CD4-positive, alpha-beta T cell treated with Interleukin-12 subunit alpha and Interleukin-12 subunit beta, for 1 hour (primary cell): ENCODE data around the gene EXTL1.
A peak's percentile ranks its signal among the peaks of the same experiment; 100 is the strongest.

Experiments used
- DNase-seq: peaks from one replicate; pipeline ENCODE4 v3.0.0-alpha.2; 2020

EXTL1 gene

GRCh38 chr1:25997828-25998761 lies 23.5 kb upstream of the EXTL1 start, which contains the start of gene PAFAH2:
PAFAH2 (minus strand) TSS chr1:25998063; CDS start chr1:25990816, 7,247 bp downstream.
- DNase-seq, result peak; percentile 99

- DNase-seq, result no peak
Measured at GRCh38 chr1:25999041-25999800, 22.4 kb upstream of the EXTL1 start.

DNA sequence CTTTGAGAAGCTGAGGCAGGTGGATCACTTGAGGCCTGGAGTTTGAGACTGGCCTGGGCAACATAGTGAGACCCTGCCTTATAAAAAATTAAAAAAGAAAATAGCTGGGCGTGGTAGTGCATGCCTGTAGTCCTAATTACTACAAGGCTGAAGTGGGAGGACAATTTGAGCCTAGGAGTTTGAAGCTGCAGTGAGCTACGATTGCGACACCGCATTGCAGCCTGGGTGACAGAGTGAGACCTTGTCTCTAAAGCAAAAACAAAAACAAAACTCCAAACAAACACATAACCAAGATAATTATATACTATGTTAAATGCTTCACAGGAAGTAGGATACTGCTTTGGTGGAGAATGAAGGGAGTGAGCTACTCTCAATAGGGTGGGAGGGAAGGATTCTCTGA lies 18.3 kb upstream of the EXTL1 start:
- DNase-seq, result no peak

DNA sequence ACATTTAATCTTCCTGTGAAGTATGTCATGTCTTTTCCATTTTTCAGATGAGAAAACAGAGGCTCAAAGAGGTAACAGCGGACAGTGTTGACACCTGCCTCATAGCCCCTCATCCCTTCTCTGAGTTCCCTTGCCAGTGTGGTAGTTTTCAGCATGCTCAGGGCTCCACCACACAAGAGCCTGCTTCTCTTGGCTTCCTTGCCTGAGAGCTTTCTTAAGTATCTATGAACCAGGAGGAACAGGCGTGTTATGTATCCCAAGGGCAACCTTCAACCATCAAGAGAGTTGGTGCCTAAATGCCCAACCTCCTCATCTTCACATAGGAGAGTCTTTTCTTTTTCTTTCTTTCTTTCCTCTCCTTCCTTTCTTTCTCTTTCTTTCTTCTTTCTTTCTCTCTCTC lies 17.8 kb upstream of the EXTL1 start:
- no peak for DNase-seq

- DNase-seq, result no peak
Measured at GRCh38 chr1:26005434-26006105, 16.0 kb upstream of the EXTL1 start.

GRCh38 chr1:26006710-26007109 lies 14.9 kb upstream of the EXTL1 start:
- no peak for DNase-seq

GRCh38 chr1:26009796-26010447 lies 11.7 kb upstream of the EXTL1 start:
- no peak for DNase-seq

DNA sequence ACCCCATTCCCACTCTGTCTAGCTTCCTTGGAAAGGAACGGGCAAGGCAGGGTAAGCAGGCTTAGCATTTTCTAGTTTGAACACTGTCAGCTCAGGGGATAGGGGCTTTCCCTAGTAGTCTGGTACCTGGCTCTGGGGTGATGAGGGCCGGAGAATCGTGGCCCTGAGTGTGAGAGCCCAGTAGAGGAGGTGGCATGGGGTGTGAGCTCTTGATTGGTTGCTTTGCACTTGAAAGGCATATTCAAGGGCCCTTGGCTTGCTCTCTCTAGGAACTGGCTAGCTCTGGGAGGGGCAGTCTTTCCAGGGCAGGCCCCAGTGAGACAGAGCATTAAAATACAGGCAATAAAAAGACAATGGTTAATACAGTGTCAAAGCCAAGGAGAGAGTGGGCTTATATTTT lies 10.8 kb upstream of the EXTL1 start:
- DNase-seq, result no peak

DNA sequence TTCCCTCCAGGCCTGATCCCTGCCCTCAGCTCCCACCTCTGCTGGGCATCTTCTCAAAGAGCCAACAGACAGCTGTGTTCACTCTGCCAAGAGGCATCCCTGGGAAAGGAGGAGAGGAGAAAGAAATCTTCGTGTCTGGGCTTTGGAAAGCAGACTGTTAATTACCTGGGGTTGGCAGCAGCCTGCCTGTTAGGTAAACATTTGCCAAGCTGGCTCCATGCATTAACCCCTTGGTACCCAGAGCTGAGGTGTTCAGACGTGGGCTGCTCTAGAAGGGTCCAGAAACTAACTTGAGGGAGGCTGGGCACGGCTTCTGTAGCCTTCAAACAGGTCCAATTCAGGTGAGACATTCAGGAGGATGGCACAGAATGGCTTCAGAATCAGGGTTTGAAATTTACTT lies 8.7 kb upstream of the EXTL1 start:
- no peak for DNase-seq

- no peak for DNase-seq
Measured at GRCh38 chr1:26014179-26014578, 7.4 kb upstream of the EXTL1 start.

DNA sequence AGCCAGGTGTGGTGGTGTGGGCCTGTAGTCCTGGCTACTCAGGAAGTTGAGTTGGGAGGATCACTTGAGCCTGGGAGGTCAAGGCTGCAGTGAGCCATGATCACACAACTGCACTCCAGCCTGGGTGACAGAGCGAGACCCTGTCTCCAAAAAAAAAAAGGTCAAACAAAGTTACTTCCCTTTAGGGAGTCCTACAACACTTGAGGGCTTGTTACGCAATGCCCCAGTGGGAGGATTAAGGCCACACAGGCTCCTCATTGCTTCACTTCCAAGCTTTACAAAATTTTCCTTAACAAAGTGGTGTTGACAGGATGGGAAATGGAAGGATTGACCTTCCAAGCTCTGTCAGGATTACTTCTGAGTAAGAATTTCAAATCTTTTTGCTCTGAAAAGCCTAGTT lies 6.2 kb upstream of the EXTL1 start:
- no peak for DNase-seq

DNA sequence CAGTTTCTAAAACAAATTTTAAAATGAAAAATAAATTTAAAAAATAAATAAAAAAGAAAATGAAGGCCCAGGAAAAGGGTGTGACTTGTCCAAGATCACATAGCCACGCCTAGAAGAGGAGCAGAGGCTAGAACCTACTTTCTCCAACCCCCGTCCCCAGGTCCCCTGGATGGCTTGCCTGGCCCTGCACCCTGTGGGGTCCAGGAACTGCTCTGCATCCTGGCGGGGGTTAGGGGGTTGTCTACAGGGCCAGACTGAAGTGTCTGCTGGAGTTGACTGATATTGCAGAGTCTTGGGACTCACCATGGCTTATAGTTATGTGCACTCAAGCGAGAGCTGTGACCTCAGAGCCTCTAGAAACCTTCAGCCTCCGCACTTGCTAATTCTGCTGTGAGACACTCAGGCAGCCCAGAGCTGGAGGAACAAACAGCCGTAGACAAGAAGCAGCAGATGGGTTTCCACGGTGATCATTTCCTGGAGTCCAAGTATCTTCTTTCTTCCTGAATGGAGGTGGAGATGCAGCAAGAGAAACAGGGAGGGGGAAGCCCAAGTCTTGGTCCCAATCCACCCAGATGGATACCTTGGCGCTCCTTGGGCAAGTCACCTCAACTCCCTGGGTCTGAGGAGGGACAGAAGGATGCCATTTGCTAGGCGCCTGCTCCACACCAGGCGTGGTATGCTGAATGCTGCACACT lies 5.2 kb upstream of the EXTL1 start:
- no peak for DNase-seq

- DNase-seq, result no peak
Measured at GRCh38 chr1:26016953-26017545, 4.5 kb upstream of the EXTL1 start.

DNA sequence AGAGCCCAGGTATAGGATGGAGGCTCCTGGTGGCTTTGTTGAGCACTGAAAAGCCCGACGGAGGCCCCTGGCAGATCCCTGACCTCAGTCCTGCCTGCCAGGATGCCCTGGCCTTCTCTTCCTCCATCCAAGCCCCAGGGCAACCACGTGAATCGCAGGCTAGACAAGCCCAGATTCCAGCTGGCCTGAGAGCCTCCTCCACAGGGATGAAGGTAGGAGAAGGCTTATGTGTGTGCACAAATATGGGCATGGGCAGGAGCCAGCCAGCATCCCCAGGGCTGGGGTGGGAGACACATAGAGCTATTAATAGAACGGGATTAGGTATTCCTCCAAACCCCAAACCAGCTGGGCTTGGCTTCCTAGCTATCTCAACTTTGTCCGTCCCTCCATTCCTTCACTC lies 4.0 kb upstream of the EXTL1 start:
- DNase-seq, result no peak

GRCh38 chr1:26019641-26020315 lies 1.8 kb upstream of the EXTL1 start:
- no peak for DNase-seq

GRCh38 chr1:26020330-26020768 lies 1.2 kb upstream of the EXTL1 start:
- DNase-seq, result no peak

- no peak for DNase-seq
Measured at GRCh38 chr1:26020941-26021646, 481 bp upstream of the EXTL1 start.

GRCh38 chr1:26022404-26022779 lies 817 bp downstream of the EXTL1 start:
- DNase-seq, result no peak

DNA sequence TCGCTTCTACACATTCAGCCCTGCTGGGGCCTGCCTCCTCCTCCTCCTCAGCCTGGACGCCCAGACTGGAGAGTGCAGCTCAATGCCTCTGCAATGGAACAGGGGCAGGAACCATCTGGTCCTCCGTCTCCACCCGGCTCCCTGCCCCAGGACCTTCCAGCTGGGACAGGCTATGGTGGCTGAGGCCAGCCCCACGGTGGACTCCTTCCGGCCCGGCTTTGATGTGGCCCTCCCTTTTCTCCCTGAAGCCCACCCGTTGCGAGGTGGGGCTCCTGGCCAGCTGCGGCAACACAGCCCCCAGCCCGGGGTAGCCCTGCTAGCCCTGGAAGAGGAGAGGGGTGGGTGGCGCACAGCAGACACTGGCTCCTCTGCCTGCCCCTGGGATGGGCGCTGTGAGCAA lies 1.4 kb downstream of the EXTL1 start:
- DNase-seq, result no peak

- no peak for DNase-seq
Measured at GRCh38 chr1:26023826-26024225, 2.3 kb downstream of the EXTL1 start.

DNA sequence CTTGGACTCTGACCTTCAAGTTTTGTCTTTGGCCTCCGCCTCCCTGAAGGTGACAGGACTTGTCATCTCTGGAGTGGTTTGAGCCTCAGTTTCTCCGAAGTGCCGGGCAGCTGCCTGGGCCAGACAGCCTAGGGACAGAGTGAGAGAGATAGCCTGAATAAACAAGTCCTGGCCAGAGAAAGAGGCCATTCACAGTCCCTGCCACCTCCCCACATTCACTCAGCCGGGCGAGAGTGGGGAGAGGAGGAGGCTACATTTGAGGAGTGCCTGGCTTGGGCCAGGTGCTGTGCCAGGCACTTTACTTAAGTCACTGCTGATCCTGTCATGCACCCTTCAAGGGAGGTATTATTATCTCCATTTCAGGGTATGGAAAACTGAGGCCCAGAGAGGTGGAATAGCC lies 3.5 kb downstream of the EXTL1 start:
- DNase-seq, result no peak
